ENCODE data around the gene RAVER1. TPM values are rescaled to one million over a fixed set of nuclear protein-coding genes. Genes with fewer than 3 reads are reported as not detected.

RAVER1 gene
- total and polyA plus RNA-seq, 10 of the 15 experiments (the other 5 are each of a cell fraction or from before 2014, with no cell fraction given): 0.03 to 87.0 (median 12.1) TPM

- TF ChIP-seq HSF1 (IDR thresholded peaks at IDR 0.05; ENCODE audit: low read depth, low read length): no peak
- peak; percentile 96 for TF ChIP-seq POLR2A (IDR thresholded peaks at IDR 0.05; ENCODE audit: low read depth, low read length)
- TF ChIP-seq PML (IDR thresholded peaks at IDR 0.05; ENCODE audit: low read length): peak; percentile 92; the same call in 1 of the 2 replicates
- no peak for TF ChIP-seq NR2C1 (IDR thresholded peaks at IDR 0.05)
- TF ChIP-seq NBN (IDR thresholded peaks at IDR 0.05): peak; percentile 89
- TF ChIP-seq MAX (IDR thresholded peaks at IDR 0.05; ENCODE audit: low read depth, low read length): peak; percentile 62; the same call in 1 of the 2 replicates
- TF ChIP-seq SIN3A (IDR thresholded peaks at IDR 0.05; ENCODE audit: low read depth, low read length): peak; percentile 70; the same call in 1 of the 2 replicates
- peak; percentile 62 for TF ChIP-seq GATAD2B (conservative IDR thresholded peaks at IDR 0.05; ENCODE audit: low read depth)
- TF ChIP-seq NR2F1 (conservative IDR thresholded peaks at IDR 0.05): peak; percentile 39; the same call in 1 of the 2 replicates
- peak; percentile 99 for TF ChIP-seq ATF7 (IDR thresholded peaks at IDR 0.05; ENCODE audit: low read depth)
- peak; percentile 10 to 28; a peak in 1 of 4 replicates for TF ChIP-seq EP300 (IDR thresholded peaks at IDR 0.05; ENCODE audit: borderline replicate concordance in 1 of 2, control insufficient read depth in 1 of 2, low read depth in 2 of 2, low read length in 2 of 2)
- TF ChIP-seq SP1 (IDR thresholded peaks at IDR 0.05; ENCODE audit: low read depth, low read length): peak; percentile 72
- TF ChIP-seq MEF2A (IDR thresholded peaks at IDR 0.05; ENCODE audit: insufficient read depth, low read depth, low read length): no peak
- no peak for TF ChIP-seq FOS (IDR thresholded peaks at IDR 0.05; ENCODE audit: borderline replicate concordance, extremely low read depth, insufficient read length)
- TF ChIP-seq KAT2A (conservative IDR thresholded peaks at IDR 0.05; ENCODE audit: control insufficient read depth, low read depth, low read length): no peak
- TF ChIP-seq ESRRA (IDR thresholded peaks at IDR 0.05; ENCODE audit: low read length): no peak
- peak; percentile 97 for TF ChIP-seq CHD1 (IDR thresholded peaks at IDR 0.05; ENCODE audit: low read depth, low read length)
- TF ChIP-seq EZH2 (IDR thresholded peaks at IDR 0.05; ENCODE audit: borderline replicate concordance, control insufficient read depth, low read depth, low read length): no peak
- 0 out of 2 replicates have a peak, but pooled peaks have one; percentile 0 for TF ChIP-seq TCF3 (IDR thresholded peaks at IDR 0.05; ENCODE audit: borderline replicate concordance, insufficient read depth, low read depth, low read length)
- peak; percentile 45; the same call in 1 of the 2 replicates for TF ChIP-seq RUNX3 (IDR thresholded peaks at IDR 0.05; ENCODE audit: low read length)
- peak; percentile 72 for TF ChIP-seq DPF2 (IDR thresholded peaks at IDR 0.05)
- TF ChIP-seq BHLHE40 (IDR thresholded peaks at IDR 0.05; ENCODE audit: borderline replicate concordance in 1 of 2, low read depth in 2 of 2, low read length in 1 of 2): peak; percentile 92 to 96
- TF ChIP-seq ZNF217 (IDR thresholded peaks at IDR 0.05): no peak
- no peak for TF ChIP-seq TARDBP (IDR thresholded peaks at IDR 0.05; ENCODE audit: borderline replicate concordance)
- TF ChIP-seq REST (IDR thresholded peaks at IDR 0.05; ENCODE audit: low read depth, low read length): no peak
- peak; percentile 18 for TF ChIP-seq USF1 (IDR thresholded peaks at IDR 0.05; ENCODE audit: borderline replicate concordance, extremely low read length, insufficient read depth, low read depth, low read length)
Observed at GRCh38 chr19:10332965-10333757, at the start of gene RAVER1 (continued).

Data from GM12878 (cell line).